Measurements from ENCODE around the gene HSFX3.
A peak's percentile ranks its signal among the peaks of the same experiment; 100 is the strongest.
"Not testable (repeated sequence)": the region's sequence is repeated elsewhere in the genome, so short reads cannot be mapped to it uniquely, and the experiment has no call there.

Gene HSFX3

DNA sequence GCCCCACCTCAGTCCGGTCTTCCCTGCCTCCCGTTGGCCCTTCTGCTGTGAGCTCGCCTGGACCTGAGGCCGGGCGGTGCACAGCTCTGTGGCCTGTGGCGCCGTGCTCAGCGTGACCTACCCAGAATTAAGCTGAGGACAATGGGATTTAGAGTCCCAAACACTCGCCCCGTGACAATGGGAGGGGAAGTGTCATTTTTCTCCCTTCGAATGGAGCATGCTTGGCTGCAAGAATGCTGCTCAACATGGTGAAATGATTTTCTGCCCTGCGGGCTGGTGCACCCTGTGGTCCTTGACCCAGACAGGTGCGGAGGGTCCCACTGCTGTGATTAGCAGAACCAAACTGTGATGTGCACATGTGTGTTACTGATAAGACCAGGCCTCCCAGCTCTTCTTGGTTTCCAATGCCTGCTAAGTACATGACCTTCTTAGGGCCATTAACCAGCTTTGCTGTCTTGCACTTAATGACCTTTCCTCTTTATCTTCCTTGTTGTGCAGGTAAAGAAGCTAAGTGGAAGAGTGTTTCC is 8.1 kb downstream of the HSFX3 start:
- no peak for DNase-seq

DNA sequence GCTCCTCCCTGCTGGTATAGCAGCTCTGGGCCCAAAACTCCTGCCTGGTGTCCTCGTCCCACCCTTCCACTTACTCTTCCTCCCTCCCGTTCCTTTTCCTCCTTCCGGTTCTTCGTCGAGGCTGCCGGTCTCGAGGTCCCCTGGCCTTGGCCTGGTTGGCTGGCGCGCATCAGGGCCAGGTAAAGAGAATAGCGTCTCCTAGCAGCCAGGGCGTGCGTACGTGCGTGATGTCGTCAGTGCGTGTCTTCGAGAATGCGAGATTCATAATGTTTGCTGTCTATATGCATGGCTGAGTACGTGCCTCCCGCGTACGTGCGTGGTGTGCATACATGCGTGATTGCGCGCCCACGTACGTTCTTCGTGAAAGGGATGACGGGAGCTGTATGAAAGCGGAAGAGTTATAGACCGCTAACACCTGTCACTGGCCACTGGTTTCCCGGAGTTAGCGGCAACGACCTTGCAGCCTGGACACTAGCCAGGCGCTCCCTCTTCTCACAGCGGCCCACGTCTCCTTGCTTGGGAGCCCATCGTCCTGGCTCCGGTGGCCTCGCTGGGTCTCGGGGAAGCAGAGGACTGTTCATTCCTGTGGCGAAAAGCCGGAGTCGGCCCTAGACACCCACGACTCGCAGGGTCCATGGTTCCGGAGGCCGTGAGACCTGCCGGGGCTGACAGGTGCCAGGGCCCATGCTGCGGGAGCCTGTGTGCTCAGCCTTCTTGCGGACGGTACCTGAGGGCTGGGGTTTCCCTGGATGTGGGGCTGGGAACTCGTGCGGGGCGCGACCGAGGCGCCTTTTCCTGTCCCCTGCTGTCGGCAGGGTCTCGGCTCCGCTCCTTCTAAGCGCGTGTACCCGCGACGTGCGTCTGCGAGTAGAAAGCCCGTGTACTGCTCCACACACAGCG is 8.9 kb downstream of the HSFX3 start, which contains the start of gene EOLA1:
EOLA1 (plus strand) TSS at position 392 of the 900 bp plus-strand sequence. CDS start 4,619 bp downstream, outside the sequence.
- DNase-seq, result peak; percentile 90

DNA sequence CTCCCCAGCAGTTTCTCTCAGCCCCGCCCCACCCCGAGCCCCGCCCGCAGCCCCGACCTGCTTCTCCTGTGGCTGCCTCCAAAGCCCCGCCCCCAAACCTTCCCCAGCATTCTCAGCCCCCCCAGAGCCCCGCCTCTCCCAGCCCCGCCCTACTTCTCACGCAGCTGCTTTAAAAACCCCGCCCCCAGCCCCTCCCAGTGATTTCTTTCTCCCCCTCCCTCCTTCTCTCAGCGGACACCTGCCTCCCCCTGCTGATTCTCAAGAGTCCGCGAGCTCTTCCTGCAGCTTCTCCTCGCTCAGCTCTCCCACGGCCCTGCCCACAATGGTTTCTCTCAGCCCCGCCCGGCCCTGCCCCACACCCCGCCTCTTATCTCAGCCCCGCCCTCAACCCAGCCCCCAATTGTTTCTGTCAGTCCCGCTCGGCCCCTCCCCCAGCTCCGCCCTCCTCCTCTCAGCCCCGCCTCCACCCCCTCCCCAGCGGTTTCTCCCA is 9.5 kb downstream of the HSFX3 start:
- DNase-seq, result peak; percentile 92

DNA sequence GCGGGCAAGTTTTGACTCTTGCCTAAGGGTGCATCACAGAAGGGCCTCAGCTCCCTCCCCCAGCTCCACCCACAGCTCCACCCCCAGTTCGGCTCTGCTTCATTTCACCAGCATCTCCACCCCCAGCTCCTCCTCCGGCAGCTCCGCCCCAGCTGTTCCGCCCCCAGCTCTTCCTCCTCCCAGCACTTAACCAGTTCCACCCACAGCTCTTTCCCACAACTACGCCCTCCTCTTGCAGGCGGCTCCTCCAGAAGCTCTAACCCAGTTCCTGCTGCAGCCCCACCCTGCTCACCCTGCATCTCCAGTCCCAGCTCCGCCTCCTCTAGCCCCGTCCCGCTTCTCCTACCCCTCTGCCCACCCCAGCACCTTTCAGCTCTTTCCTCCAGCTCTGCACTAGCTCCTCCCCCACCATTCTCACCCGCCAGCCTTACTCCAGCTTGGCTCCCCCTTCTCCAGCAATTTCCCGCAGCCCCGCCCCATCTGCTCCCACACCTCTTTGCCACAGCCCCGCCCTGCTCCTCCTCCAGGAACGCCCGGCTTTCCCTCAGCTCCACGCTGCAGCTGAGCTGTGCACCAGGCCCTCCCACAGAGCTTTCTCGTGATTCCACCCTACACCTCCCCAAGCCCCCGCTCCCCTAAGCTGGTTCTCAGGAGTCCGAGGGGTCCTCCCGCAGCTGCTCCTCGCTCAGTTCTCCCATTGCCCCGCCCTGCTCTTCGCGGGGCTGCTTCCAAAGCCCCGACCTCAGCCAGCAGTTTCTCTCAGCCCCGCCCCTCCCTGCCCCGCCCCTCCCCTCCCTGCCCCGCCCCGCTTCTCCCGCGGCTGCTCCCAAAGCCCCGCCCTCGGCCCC is 10.2 kb downstream of the HSFX3 start:
- DNase-seq, result peak; percentile 88

DNA sequence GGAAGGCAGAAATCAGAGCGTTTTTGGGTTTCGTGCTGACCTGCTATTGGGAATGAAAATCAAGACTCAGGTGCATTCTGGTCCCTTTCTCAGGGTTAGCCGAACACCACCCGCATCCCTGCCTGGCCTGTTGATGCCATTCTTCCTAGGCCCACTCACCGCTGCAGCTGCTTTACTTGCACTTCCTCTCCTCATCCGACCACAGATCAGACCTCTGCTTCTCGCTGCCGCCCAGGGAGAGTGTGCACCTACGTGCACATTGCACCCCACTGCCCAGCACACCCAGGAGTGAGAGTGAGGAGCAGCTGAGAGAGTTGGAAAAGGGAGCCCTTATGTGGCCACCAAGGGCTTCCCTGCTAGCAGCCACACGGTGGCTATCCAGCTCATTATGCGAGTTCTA is 12.2 kb downstream of the HSFX3 start:
- not testable (repeated sequence) for DNase-seq

DNA sequence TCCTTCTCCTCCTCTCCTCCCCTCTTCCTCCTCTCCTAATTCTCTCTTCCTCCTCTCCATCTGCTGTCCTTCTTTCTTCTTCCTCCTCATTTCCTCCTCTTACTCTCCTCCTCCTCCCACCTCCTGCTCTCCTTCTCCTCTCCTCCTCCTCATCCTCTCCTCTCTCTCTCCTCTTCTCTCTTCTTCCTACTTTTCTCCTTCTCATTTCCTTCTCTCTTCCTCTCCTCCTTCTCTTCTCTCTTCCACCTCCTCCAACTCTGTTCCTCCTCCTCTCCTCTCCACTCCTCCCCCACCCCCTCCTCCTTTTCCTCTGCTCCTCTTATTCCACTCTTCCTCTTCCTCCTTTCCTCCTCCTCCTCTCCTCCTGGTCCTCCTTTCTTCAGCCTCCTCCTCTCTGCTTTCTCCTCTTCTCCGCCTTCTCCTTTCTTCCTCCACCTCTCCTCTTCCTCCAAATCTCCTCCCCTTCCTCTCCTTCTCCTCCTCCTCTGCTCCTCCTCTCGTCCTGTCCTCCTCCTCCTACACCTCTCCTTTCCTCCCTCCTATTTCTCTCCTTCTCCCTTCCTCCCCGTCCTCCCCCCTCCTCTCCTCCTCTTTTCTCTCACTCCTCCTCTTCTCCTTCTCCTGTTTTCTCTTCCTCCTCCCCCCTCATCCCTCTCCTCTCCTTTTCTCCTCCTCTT is 14.7 kb downstream of the HSFX3 start:
- DNase-seq, result not testable (repeated sequence)

DNA sequence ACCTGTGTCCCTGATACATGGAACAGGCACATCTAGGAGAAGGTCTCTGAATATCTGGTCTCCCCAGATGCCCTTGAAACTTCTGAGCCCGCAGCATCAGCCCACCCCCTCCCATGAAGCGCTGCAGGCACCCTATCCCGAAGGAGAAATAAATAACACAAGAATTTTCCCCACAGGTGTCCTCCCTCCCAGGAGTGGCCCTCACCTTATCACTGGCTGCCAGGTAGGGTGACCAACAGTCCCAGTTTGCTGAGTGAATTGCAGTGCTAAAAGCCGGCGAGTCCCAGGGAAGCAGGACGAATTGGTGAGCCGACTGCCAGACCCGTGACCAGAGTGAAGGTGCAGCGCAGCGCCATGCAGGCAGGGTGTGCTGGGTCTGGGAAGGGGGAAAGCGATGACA is 15.7 kb downstream of the HSFX3 start:
- not testable (repeated sequence) for DNase-seq

DNA sequence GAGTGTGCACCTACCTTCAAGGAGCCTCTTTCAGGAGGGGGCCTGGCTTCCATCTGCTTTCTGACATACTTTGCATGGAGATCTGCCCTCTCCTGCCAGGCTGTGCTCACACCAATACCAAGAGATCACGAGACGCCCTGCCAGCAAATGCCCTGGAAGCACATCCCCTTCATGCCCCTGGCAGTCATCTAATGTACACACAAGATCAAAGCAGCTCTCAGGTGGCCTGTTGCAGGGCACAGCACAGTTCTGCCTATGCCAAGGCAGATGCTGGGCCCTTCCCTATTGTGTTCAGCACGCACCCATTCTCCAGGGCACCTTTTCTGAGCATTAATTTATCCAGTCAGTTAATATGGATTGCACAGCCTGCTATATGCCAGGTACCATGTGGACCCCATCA is 16.9 kb downstream of the HSFX3 start:
- DNase-seq, result not testable (repeated sequence)

DNA sequence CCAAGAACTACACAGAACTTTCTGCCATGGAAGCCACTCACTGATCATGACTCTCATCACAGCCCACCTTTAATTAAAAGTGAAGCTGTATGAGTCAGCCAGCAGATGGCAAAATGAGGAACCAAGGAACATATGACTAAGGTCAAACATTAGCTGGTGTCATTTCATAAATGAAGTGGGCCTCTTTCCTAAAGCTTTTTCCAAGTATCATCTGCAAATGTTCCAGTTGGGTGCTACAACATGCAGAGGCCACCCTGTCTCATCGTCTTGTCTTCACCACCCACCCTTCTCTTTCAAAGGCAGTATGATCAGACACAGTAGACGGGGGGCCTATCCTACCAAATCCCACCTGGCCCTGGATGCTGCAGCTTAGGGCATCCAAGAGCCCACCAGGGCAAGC is 18.1 kb downstream of the HSFX3 start:
- DNase-seq, result no peak

DNA sequence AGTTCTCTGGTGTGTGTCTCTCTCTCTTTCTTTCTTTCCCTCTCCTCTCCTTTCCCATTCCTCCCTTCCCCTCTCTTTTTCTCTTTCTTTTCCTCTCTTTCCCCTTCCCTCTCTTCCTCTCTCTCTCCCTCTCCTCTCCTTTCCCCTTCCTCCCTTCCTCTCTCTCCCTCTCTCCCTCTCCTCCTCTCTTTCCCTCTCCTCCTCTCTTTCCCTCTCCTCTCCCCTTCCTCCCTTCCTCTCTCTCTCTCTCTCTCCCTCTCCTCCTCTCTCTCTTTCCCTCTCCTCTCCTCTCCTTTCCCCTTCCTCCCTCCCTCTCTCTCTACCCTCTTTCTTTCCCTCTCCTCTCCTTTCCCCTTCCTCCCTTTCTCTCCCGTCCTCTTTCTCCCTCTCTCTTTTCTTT is 21.3 kb downstream of the HSFX3 start:
- no peak for DNase-seq

DNA sequence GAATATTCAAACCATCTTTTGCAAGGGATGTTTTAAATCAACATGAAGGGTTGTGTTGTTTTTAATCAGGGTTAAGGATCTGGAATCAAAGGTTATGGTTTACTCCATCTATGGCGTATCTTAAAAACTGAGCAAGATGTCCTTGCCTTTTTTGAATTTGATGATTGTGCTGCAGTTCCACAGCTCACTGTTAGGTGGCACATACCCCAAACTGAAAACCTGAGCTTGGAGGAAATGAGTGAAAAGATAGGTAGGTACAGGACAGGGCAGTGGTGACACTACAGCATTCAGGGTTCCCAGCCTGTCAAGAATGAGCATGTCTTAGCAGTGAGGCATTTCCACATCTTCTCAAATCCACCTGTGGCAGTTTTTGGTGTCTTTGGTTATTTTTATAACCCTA is 22.0 kb downstream of the HSFX3 start:
- peak; percentile 39 for DNase-seq

DNA sequence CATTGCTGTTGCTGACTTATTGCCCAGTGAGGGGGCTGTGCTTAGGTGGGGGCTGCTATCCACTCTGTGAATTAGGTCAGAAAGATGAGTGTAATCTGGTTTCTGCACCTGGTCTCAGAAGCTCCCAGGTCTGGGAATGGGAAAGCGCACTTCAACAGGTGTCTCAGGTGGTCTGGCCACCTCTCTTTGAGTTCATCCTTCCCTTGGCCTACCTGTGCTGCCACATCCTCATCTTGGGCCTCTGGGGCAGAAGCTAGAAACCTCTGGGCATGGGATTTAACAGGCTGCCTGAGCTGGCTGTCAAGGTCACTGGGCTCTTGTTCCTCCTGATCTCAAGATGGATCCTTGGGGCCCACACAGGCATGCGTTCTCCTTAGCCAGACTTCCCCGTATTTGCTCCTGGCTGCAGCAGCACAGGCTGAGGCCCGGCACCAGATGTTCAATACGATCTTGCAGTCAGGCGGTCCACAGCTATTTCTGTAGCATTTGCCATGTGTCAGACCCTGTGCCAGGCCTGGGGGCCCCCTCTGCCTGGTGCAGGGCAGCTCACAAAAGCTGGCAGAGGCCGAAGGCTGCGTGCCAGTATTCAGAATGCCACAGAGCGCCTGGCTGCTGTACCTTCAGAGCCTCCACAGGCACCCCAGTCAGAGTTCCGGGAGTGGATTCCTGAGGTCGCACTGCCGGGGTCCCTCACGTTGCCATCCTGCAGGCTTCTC is 23.2 kb downstream of the HSFX3 start:
- not testable (repeated sequence) for DNase-seq

DNA sequence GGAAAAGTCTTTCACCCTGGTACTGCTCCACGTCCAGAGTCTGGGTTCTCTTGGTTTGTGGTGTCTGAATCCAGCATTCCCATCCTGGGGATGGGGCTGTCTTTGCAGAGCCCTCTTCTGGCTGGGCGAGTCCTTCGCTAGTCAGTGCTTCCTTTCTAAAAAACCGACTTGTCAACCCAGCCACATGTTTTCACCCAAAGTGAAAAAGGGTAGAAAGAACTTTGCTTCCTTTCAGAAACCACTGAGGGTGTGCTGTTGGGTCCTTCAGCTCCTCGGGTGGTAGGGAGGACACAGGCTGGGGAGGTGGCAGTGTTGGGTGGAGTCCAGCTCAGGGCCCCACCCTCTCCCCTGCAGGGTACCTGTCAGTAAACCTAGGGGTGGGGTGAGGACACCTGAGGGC is 23.8 kb downstream of the HSFX3 start:
- DNase-seq, result not testable (repeated sequence)

DNA sequence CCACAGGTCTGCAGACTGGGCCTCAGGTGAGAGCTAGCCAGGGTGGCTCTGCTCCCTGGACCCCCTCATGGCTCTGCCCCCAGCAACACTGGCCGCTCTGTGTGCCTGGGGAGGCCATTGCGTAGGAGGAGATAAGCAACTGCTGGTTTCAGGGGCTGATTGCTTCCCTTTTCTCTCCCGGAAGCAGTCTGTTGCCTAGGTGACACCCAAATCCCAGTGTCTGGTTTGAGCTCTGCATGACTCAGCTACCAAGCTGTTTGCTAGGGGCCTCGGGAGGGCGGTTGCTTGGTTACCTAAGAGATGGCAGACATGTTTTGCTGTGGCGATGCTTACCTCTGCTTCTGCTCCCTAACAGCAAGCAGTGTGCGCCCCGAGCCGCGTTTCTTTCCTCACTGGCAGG is 24.3 kb downstream of the HSFX3 start:
- peak; percentile 64 for DNase-seq

DNA sequence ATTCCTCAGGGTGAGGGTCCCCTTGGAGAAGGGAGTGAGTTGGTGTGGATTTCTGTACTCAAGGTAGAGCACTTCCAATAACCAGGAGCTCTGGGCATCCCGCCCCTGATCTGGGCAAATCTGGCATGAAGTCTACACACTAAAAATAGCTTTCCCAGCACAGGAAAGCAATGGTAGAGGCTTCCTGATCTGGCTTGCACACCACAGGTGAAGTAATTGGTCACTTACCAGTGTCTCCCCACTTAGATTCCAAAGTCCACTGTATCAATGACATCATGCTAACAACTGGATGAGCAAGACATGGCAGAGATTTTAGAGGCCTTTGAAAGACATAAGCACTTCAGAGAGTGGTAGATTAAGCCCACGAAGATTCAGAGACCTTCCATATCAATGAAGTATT is 26.8 kb downstream of the HSFX3 start:
- no peak for DNase-seq

DNA sequence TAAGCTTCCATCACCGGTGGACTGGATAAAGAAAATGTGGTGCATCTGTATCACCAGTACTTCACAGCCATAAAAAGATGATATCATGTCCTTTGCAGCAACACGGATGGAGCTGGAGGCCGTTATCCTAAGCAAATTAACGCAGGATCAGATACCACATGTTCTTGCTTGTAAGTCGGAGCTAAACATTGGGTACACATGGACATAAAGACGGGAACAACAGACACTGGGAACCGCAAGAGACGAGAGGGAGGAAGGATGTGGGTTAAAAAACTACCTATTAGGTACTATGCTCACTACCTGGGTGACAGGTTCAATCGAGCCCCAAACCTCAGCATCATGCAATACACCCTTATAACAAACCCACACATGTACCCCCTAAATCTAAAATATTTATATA is 28.3 kb downstream of the HSFX3 start:
- DNase-seq, result no peak

DNA sequence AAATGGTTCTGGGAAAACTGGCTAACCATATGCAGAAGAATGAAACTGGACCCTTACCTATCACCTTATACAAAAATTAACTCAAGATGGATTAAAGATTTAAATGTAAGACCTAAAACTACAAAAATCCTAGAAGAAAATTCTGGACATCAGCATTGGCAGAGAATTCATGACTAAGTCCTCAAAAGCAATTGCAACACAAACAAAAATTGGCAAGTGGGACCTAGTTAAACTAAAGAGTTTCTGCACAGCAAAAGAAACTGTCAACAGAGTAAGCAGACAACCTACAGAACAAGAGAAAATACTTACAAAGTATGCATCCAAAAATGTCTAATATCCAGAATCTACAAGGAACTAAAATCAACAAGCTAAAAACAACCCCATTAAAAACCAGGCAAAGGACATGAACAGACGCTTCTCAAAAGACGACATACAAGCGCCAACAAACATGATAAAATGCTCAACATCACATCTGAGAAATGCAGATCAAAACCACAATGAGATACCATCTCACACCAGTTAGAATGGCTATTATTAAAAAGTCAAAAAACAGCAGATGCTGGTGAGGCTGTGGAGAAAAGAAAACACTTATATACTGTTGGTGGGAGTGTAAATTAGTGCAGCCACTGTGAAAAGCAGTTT is 29.0 kb downstream of the HSFX3 start:
- not testable (repeated sequence) for DNase-seq

DNA sequence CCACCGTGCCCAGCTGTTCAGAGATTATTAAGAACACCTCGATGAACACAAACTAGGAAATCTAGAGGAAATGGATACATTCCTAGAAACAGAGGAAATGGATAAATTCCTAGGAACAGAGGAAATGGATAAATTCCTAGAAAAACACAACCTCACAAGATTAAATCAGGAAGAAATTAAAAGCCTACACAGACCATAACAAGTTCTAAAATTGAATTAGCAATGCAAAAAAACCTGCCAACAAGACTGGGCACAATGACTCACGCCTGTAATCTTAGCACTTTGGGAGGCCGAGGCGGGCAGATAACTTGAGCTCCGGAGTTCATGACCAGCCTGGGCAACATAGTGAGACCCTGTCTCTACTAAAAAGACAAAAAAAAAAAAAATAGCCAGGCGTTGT is 31.5 kb downstream of the HSFX3 start:
- no peak for DNase-seq

DNA sequence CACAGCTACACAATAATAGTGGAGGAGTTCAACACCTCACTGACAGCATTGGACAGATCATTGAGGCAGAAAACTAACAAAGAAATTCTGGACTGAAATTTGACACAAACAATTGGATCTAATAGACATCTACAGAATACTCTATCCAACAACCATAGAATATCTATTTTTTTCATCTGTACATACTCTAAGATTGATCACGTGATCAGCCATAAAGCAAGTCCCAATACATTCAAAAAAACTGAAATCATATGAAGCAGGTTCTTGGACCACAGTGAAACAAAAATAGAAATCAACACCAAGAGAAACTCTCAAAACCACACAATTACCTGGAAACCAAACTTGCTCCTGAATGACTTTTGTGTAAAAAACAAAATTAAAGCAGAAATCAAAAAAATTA is 32.4 kb downstream of the HSFX3 start:
- no peak for DNase-seq

DNA sequence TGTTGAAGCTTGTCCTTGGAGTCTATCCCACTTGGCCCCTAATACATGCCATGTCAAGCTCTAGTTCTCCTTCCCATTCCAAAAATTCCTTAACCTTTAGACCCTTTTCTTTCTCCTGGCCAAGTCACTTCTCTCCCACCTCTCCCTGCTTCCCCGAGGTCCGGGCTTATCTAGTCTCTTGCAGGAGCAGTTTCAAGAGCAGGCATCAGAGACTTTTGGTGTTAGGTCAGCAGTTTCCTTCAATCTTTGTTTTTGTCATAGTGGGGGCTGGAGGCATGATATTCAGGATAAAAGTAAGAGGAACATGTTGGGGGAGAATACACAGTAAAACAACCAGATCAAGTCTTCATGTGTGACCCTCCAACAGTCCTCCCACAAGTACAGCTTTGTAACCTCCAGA is 33.1 kb downstream of the HSFX3 start:
- DNase-seq, result no peak

DNA sequence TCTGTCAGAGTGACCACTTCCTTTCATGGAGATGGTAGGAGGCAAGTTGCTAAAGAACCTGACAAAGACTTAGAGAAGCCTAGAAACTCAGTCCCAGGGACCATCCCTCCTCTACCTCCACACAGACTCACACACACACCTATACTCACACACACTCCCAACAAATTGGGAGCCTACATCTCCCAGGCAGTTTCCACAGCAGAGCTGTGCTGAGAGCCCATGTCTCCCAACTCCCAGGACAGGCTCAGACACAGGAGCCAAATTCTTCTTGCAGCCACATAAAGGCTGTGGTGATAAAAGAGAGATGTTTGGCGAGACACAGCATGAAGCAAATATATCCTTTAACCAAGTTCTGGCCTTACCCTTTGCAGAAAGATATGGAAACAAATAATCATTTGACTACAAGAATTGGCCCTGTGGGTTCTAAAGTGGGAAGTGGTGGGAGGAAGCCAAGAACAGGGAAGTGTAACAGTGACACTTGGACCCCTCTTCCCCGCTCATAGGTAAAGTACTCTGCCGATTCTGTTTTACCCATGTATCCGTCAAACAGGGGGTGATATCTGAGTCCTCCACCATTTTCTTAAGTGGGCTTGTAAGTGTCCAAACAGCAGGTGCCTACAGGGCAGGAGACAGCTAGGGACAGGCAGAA is 33.6 kb downstream of the HSFX3 start:
- DNase-seq, result no peak
